Panc1 (cell line): ENCODE measurements around the gene IL16.

Experiments
- CTCF ChIP-seq: fragments of 450-650 bp; IDR thresholded peaks from 2 replicates; pipeline ENCODE4 v1.5.1; 2017; ENCODE audit warnings: mild to moderate bottlenecking
- POLR2AphosphoS5 ChIP-seq: IDR thresholded peaks from 2 replicates; pipeline ENCODE4 v1.6.1; 2012; ENCODE audit warnings: mild to moderate bottlenecking, low read depth, low read length, moderate library complexity
- TF ChIP-seq, protein P1 (sequence below), 2 experiments: IDR thresholded peaks; 2 replicates each; pipeline ENCODE4 v1.6.1; 2011 to 2012; ENCODE audit warnings: low read depth in 2 of 2, control low read depth in 1 of 2, low read length in 1 of 2, mild to moderate bottlenecking in 1 of 2, moderate library complexity in 1 of 2; ENCODE audit not compliant: insufficient read depth in 1 of 2

GRCh38 chr15:81299156-81299555, 102.5 kb downstream of the IL16 start:
- TF ChIP-seq CTCF (no peak), POLR2AphosphoS5 (no peak)
- TF ChIP-seq, protein P1, sequence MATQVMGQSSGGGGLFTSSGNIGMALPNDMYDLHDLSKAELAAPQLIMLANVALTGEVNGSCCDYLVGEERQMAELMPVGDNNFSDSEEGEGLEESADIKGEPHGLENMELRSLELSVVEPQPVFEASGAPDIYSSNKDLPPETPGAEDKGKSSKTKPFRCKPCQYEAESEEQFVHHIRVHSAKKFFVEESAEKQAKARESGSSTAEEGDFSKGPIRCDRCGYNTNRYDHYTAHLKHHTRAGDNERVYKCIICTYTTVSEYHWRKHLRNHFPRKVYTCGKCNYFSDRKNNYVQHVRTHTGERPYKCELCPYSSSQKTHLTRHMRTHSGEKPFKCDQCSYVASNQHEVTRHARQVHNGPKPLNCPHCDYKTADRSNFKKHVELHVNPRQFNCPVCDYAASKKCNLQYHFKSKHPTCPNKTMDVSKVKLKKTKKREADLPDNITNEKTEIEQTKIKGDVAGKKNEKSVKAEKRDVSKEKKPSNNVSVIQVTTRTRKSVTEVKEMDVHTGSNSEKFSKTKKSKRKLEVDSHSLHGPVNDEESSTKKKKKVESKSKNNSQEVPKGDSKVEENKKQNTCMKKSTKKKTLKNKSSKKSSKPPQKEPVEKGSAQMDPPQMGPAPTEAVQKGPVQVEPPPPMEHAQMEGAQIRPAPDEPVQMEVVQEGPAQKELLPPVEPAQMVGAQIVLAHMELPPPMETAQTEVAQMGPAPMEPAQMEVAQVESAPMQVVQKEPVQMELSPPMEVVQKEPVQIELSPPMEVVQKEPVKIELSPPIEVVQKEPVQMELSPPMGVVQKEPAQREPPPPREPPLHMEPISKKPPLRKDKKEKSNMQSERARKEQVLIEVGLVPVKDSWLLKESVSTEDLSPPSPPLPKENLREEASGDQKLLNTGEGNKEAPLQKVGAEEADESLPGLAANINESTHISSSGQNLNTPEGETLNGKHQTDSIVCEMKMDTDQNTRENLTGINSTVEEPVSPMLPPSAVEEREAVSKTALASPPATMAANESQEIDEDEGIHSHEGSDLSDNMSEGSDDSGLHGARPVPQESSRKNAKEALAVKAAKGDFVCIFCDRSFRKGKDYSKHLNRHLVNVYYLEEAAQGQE (IDR thresholded peaks at IDR 0.05; ENCODE audit: insufficient read depth in 1 of 2, low read depth in 2 of 2, low read length in 1 of 2) = no peak
